ENCODE measurements around the gene VSTM2B.

GRCh38 chr19:29485293-29485692 lies 40.5 kb upstream of the VSTM2B start:
- no peak for TF ChIP-seq CTCF (IDR thresholded peaks at IDR 0.05; ENCODE audit: low read length)
- TF ChIP-seq EZH2phosphoT487 (IDR thresholded peaks at IDR 0.05; ENCODE audit: low read length), result no peak
- TF ChIP-seq EZH2 (optimal IDR thresholded peaks at IDR 0.05; ENCODE audit: low read depth, low read length), result no peak
